DMS114 treated with DMSO at 0.1 percent for 48 hours (cell line): ENCODE results near the gene CATSPERD.
"Not testable (repeated sequence)": the region's sequence is repeated elsewhere in the genome, so short reads cannot be mapped to it uniquely, and the experiment has no call there.

Source experiments
- DNase-seq: peaks from one replicate; lab custom pipeline; 2025; ENCODE audit not compliant: unreplicated experiment; lab: John Stamatoyannopoulos, UW

CATSPERD gene

GRCh38 chr19:5697022-5697889, 23.2 kb upstream of the CATSPERD start:
- DNase-seq = no peak

GRCh38 chr19:5697890-5698634, 22.4 kb upstream of the CATSPERD start:
- no peak for DNase-seq

GRCh38 chr19:5698635-5699422, 21.6 kb upstream of the CATSPERD start:
- no peak for DNase-seq

- DNase-seq = no peak
These were observed 19.9 kb upstream of the CATSPERD start for GRCh38 chr19:5700455-5701092.

GRCh38 chr19:5702053-5702410, 18.4 kb upstream of the CATSPERD start:
- DNase-seq = not testable (repeated sequence)

GRCh38 chr19:5703819-5704818, 16.3 kb upstream of the CATSPERD start:
- DNase-seq = no peak

GRCh38 chr19:5705552-5705951, 14.9 kb upstream of the CATSPERD start:
- no peak for DNase-seq

- no peak for DNase-seq
These were observed 13.4 kb upstream of the CATSPERD start for GRCh38 chr19:5706876-5707573.

- no peak for DNase-seq
These were observed 12.6 kb upstream of the CATSPERD start for GRCh38 chr19:5707576-5708575.

GRCh38 chr19:5711025-5711424, 9.4 kb upstream of the CATSPERD start:
- no peak for DNase-seq

GRCh38 chr19:5711713-5712161, 8.7 kb upstream of the CATSPERD start:
- no peak for DNase-seq

- no peak for DNase-seq
These were observed 7.2 kb upstream of the CATSPERD start for GRCh38 chr19:5713228-5713627.

GRCh38 chr19:5714816-5715215, 5.6 kb upstream of the CATSPERD start:
- no peak for DNase-seq

- no peak for DNase-seq
These were observed 3.1 kb upstream of the CATSPERD start for GRCh38 chr19:5717215-5717935.

- DNase-seq = no peak
These were observed 2.3 kb upstream of the CATSPERD start for GRCh38 chr19:5718037-5718578.

GRCh38 chr19:5718579-5719273, 1.7 kb upstream of the CATSPERD start:
- DNase-seq = no peak
